Effector memory CD4-positive, alpha-beta T cell (primary cell): Measurements from ENCODE around the gene GPRC5C.
"Not testable (repeated sequence)": the region's sequence is repeated elsewhere in the genome, so short reads cannot be mapped to it uniquely, and the experiment has no call there.

Source experiments
- DNase-seq, 3 donors: peaks; one replicate each; pipeline ENCODE4 v3.0.0-alpha.2; 2020
- H3K27ac ChIP-seq: 2 replicates; pipeline ENCODE4 v1.7.0; 2013; ENCODE audit warnings: mild to moderate bottlenecking, low read length, moderate library complexity; ENCODE audit not compliant: insufficient read depth, poor library complexity, severe bottlenecking
- H3K27me3 ChIP-seq: replicated peaks from 2 replicates; pipeline ENCODE4 v1.7.0; 2013; ENCODE audit warnings: mild to moderate bottlenecking, low read length; ENCODE audit not compliant: insufficient read depth, control insufficient read depth, poor library complexity, severe bottlenecking
- H3K36me3 ChIP-seq: 2 replicates; pipeline ENCODE4 v1.7.0; 2013; ENCODE audit warnings: mild to moderate bottlenecking, low read length, moderate library complexity; ENCODE audit not compliant: control insufficient read depth, insufficient read depth
- H3K4me1 ChIP-seq: 2 replicates; pipeline ENCODE4 v1.7.0; 2013; ENCODE audit warnings: low read length, mild to moderate bottlenecking; ENCODE audit not compliant: control insufficient read depth, insufficient read depth, poor library complexity, severe bottlenecking
- H3K4me3 ChIP-seq: 2 replicates; pipeline ENCODE4 v1.7.0; 2013; ENCODE audit warnings: low read length, low read depth, mild to moderate bottlenecking; ENCODE audit not compliant: insufficient read depth, poor library complexity, severe bottlenecking
- H3K9me3 ChIP-seq: 2 replicates; pipeline ENCODE4 v1.7.0; 2013; ENCODE audit warnings: mild to moderate bottlenecking, low read length, moderate library complexity; ENCODE audit not compliant: control insufficient read depth

GPRC5C gene

GRCh38 chr17:74485022-74485743, 53.3 kb downstream of the GPRC5C start:
- H3K4me1 ChIP-seq, result no peaks in the 10 kb centered on the region
- H3K27me3 ChIP-seq, result no peaks in the 10 kb centered on the region
- no peak for DNase-seq
- H3K36me3 ChIP-seq, result no peaks in the 10 kb centered on the region
- no peak overlapping the region for H3K27ac ChIP-seq
- no peaks in the 10 kb centered on the region for H3K9me3 ChIP-seq
- no peak overlapping the region for H3K4me3 ChIP-seq

- Histone ChIP-seq H3K27ac (no peak overlapping the region), H3K27me3 (no peaks in the 10 kb centered on the region), H3K9me3 (no peaks in the 10 kb centered on the region), H3K36me3 (no peaks in the 10 kb centered on the region), H3K4me1 (no peaks in the 10 kb centered on the region), H3K4me3 (no peak overlapping the region)
- DNase-seq, result no peak
Observed at GRCh38 chr17:74485841-74486240, 54.0 kb downstream of the GPRC5C start.

GRCh38 chr17:74488276-74488675, 56.4 kb downstream of the GPRC5C start:
- H3K9me3 ChIP-seq, H3K27me3 ChIP-seq, H3K4me3 ChIP-seq, H3K36me3 ChIP-seq, DNase-seq, H3K27ac ChIP-seq, H3K4me1 ChIP-seq: not testable (repeated sequence)

- Histone ChIP-seq H3K4me1 (no peaks in the 10 kb centered on the region), H3K27me3 (no peaks in the 10 kb centered on the region), H3K4me3 (no peak overlapping the region), H3K27ac (no peak overlapping the region), H3K9me3 (no peaks in the 10 kb centered on the region), H3K36me3 (no peaks in the 10 kb centered on the region)
- DNase-seq, result no peak
Observed at GRCh38 chr17:74490716-74491115, 58.8 kb downstream of the GPRC5C start.

- DNase-seq, result no peak
- Histone ChIP-seq H3K27me3 (no peaks in the 10 kb centered on the region), H3K27ac (no peak overlapping the region)
Observed at GRCh38 chr17:74491626-74492025, 59.7 kb downstream of the GPRC5C start.

GRCh38 chr17:74493331-74493833, 61.5 kb downstream of the GPRC5C start:
- Histone ChIP-seq H3K27ac (no peak overlapping the region), H3K27me3 (no peaks in the 10 kb centered on the region), H3K4me1 (no peaks in the 10 kb centered on the region), H3K36me3 (no peaks in the 10 kb centered on the region), H3K9me3 (no peaks in the 10 kb centered on the region), H3K4me3 (no peak overlapping the region)
- DNase-seq, result peak; percentile 37 to 51 (median 41)

More at GRCh38 chr17:74491626-74492025, 59.7 kb downstream of the GPRC5C start:
- Histone ChIP-seq H3K36me3 (no peaks in the 10 kb centered on the region), H3K9me3 (no peaks in the 10 kb centered on the region), H3K4me3 (no peak overlapping the region), H3K4me1 (no peaks in the 10 kb centered on the region)
